Neural crest cell (in vitro differentiated cells): ENCODE results near the gene ARIH2. TPM values are rescaled to one million over a fixed set of nuclear protein-coding genes. Genes with fewer than 3 reads are reported as not detected.

Source experiments
- DNase-seq: peaks from one replicate; pipeline ENCODE4 v3.0.0; 2021; ENCODE audit warnings: low read depth, mixed read lengths, low spot score
- H3K27ac Mint-ChIP-seq: one replicate; pipeline ENCODE4 v1.8.0; 2021; ENCODE audit warnings: mild to moderate bottlenecking, mixed read lengths; ENCODE audit not compliant: unreplicated experiment
- H3K27me3 Mint-ChIP-seq: 2 replicates; pipeline ENCODE4 v1.8.0; 2021; ENCODE audit warnings: low read depth, mild to moderate bottlenecking, mixed read lengths
- H3K36me3 Mint-ChIP-seq: 2 replicates; pipeline ENCODE4 v1.8.0; 2021; ENCODE audit warnings: low read depth, mild to moderate bottlenecking, mixed read lengths
- H3K4me1 Mint-ChIP-seq: 2 replicates; pipeline ENCODE4 v1.8.0; 2021; ENCODE audit warnings: mixed read lengths
- H3K4me3 Mint-ChIP-seq: one replicate; pipeline ENCODE4 v1.8.0; 2021; ENCODE audit warnings: mild to moderate bottlenecking, mixed read lengths
- H3K9me3 Mint-ChIP-seq: 2 replicates; pipeline ENCODE4 v1.8.0; 2021; ENCODE audit warnings: mixed read lengths
- CTCF ChIP-seq: fragments of 200-600 bp; sonication (generic); conservative IDR thresholded peaks from 2 replicates; pipeline ENCODE4 v1.5.0; 2021; ENCODE audit warnings: antibody characterized with exemption, mild to moderate bottlenecking
- total RNA-seq: library from RNA; stranded (reverse); gene quantifications from 2 replicates; pipeline ENCODE4 v1.2.1, GENCODE V29; 2021

Gene ARIH2
- total RNA-seq, 1 donor from 2014 or later = 91.7 TPM

GRCh38 chr3:49009396-49009795 lies 90.8 kb downstream of the ARIH2 start:
- H3K27ac Mint-ChIP-seq = no peak overlapping the region
- H3K4me1 Mint-ChIP-seq = peaks cover 26% of the 10 kb centered on the region
- DNase-seq = no peak
- TF ChIP-seq CTCF = no peak
- peaks cover 10% of the 10 kb centered on the region for H3K36me3 Mint-ChIP-seq
- H3K9me3 Mint-ChIP-seq = no peaks in the 10 kb centered on the region
- H3K27me3 Mint-ChIP-seq = peaks cover 3% of the 10 kb centered on the region
- H3K4me3 Mint-ChIP-seq = peak overlapping the region; percentile 100

GRCh38 chr3:49012441-49013017 lies 93.9 kb downstream of the ARIH2 start:
- Mint-ChIP-seq H3K4me1 (peaks cover 20% of the 10 kb centered on the region), H3K36me3 (peaks cover 13% of the 10 kb centered on the region), H3K27ac (no peak overlapping the region), H3K4me3 (peak overlapping the region; percentile 64), H3K9me3 (no peaks in the 10 kb centered on the region), H3K27me3 (no peaks in the 10 kb centered on the region)
- DNase-seq = no peak
- no peak for TF ChIP-seq CTCF

GRCh38 chr3:49013113-49013737 lies 94.6 kb downstream of the ARIH2 start:
- peak overlapping the region; percentile 74 for H3K4me3 Mint-ChIP-seq
- H3K36me3 Mint-ChIP-seq = peaks cover 9% of the 10 kb centered on the region
- H3K4me1 Mint-ChIP-seq = peaks cover 17% of the 10 kb centered on the region
- DNase-seq = no peak
- H3K27ac Mint-ChIP-seq = no peak overlapping the region
- H3K27me3 Mint-ChIP-seq = no peaks in the 10 kb centered on the region
- TF ChIP-seq CTCF = no peak
- no peaks in the 10 kb centered on the region for H3K9me3 Mint-ChIP-seq

GRCh38 chr3:49013738-49014660 lies 95.4 kb downstream of the ARIH2 start:
- peak; percentile 52 for DNase-seq
- TF ChIP-seq CTCF = peak; percentile 65
- peaks cover 3% of the 10 kb centered on the region for H3K27me3 Mint-ChIP-seq
- H3K4me3 Mint-ChIP-seq = peak overlapping the region; percentile 74
- H3K36me3 Mint-ChIP-seq = peaks cover 8% of the 10 kb centered on the region
- peaks cover 17% of the 10 kb centered on the region for H3K4me1 Mint-ChIP-seq
- no peaks in the 10 kb centered on the region for H3K9me3 Mint-ChIP-seq
- no peak overlapping the region for H3K27ac Mint-ChIP-seq

- no peak for TF ChIP-seq CTCF
- H3K27me3 Mint-ChIP-seq = peaks cover 3% of the 10 kb centered on the region
- no peak overlapping the region for H3K27ac Mint-ChIP-seq
- peak overlapping the region; percentile 90 for H3K4me3 Mint-ChIP-seq
- peaks cover 8% of the 10 kb centered on the region for H3K36me3 Mint-ChIP-seq
- H3K4me1 Mint-ChIP-seq = peaks cover 18% of the 10 kb centered on the region
- no peaks in the 10 kb centered on the region for H3K9me3 Mint-ChIP-seq
- no peak for DNase-seq
These were observed 96.4 kb downstream of the ARIH2 start for GRCh38 chr3:49015072-49015471.
